KMS-11 (cell line): Measurements from ENCODE around the gene RIN3.

ENCODE experiments used
- H2AFZ ChIP-seq: fragments of 200-600 bp; sonication (generic); 2 replicates; pipeline ENCODE4 v1.6.1; 2016; ENCODE audit warnings: antibody characterized with exemption, mixed run types, low read depth
- H3K27ac ChIP-seq: fragments of 200-600 bp; sonication (generic); 2 replicates; pipeline ENCODE4 v1.6.1; 2016; ENCODE audit warnings: mild to moderate bottlenecking, mixed run types
- H3K27me3 ChIP-seq: fragments of 200-600 bp; sonication (generic); 2 replicates; pipeline ENCODE4 v1.6.1; 2017; ENCODE audit warnings: mild to moderate bottlenecking, low read depth, mixed run types, moderate library complexity; ENCODE audit not compliant: insufficient read depth
- H3K36me3 ChIP-seq: fragments of 200-600 bp; sonication (generic); 2 replicates; pipeline ENCODE4 v1.6.1; 2017; ENCODE audit warnings: mild to moderate bottlenecking, mixed run types; ENCODE audit not compliant: insufficient read depth
- H3K4me1 ChIP-seq: fragments of 200-600 bp; sonication (generic); 2 replicates; pipeline ENCODE4 v1.6.1; 2016; ENCODE audit warnings: mild to moderate bottlenecking, low read depth, mixed run types; ENCODE audit not compliant: poor library complexity, severe bottlenecking
- H3K4me2 ChIP-seq: fragments of 200-600 bp; sonication (generic); 2 replicates; pipeline ENCODE4 v1.7.0; 2016; ENCODE audit warnings: mild to moderate bottlenecking, mixed run types
- H3K4me3 ChIP-seq: fragments of 200-600 bp; sonication (generic); IDR thresholded peaks from 2 replicates; pipeline ENCODE4 v1.6.1; 2017; ENCODE audit warnings: low read depth, low read length, mixed read lengths; ENCODE audit not compliant: insufficient read depth
- H3K79me2 ChIP-seq: fragments of 200-600 bp; sonication (generic); 2 replicates; pipeline ENCODE4 v1.6.1; 2016; ENCODE audit warnings: low read depth, mixed run types; ENCODE audit not compliant: insufficient read depth
- H3K9ac ChIP-seq: fragments of 200-600 bp; sonication (generic); 2 replicates; pipeline ENCODE4 v1.6.1; 2016; ENCODE audit warnings: mild to moderate bottlenecking, mixed run types
- H4K20me1 ChIP-seq: fragments of 200-600 bp; sonication (generic); 2 replicates; pipeline ENCODE4 v1.6.1; 2016; ENCODE audit warnings: mild to moderate bottlenecking, mixed run types; ENCODE audit not compliant: insufficient read depth
- CTCF ChIP-seq: fragments of 200-600 bp; sonication (generic); conservative IDR thresholded peaks from 2 replicates; pipeline ENCODE4 v1.6.1; 2017; ENCODE audit warnings: low read depth, mild to moderate bottlenecking, antibody characterized with exemption, low read length, moderate library complexity, mixed read lengths

The RIN3 gene

GRCh38 chr14:92590176-92590575 lies 76.6 kb downstream of the RIN3 start:
- no peak overlapping the region for H3K4me3 ChIP-seq

GRCh38 chr14:92590941-92591340 lies 77.4 kb downstream of the RIN3 start:
- Histone ChIP-seq H3K4me2 (no peak overlapping the region), H3K27me3 (no peaks in the 10 kb centered on the region), H3K36me3 (no peaks in the 10 kb centered on the region), H2AFZ (no peak overlapping the region), H4K20me1 (no peaks in the 10 kb centered on the region), H3K79me2 (no peaks in the 10 kb centered on the region), H3K4me1 (peaks cover 37% of the 10 kb centered on the region), H3K27ac (no peak overlapping the region), H3K4me3 (no peak overlapping the region), H3K9ac (no peak overlapping the region)
- TF ChIP-seq CTCF, result no peak

More at GRCh38 chr14:92590176-92590575, 76.6 kb downstream of the RIN3 start:
- Histone ChIP-seq H3K4me2 (no peak overlapping the region), H3K79me2 (no peaks in the 10 kb centered on the region), H4K20me1 (no peaks in the 10 kb centered on the region), H2AFZ (no peak overlapping the region), H3K27me3 (no peaks in the 10 kb centered on the region), H3K9ac (no peak overlapping the region), H3K36me3 (no peaks in the 10 kb centered on the region), H3K4me1 (peaks cover 45% of the 10 kb centered on the region), H3K27ac (no peak overlapping the region)
- no peak for TF ChIP-seq CTCF

DNA sequence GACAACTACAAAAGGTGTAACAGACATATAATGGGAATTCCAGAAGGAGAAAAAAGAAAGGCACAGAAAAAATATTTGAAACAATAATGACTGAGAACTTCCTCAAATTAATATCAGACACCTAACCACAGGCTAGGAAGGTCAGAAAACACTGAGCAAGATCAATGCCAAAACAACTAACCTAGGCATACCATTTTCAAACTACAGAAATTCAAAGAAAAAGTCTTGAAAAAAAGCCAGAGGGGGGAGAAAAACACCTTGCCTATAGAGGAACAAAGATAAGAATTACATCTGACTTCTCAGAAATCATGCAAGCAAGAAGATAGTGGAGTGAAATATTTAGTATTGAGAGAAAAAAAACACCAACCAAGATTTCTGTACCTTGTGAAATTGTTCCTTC lies 77.8 kb downstream of the RIN3 start:
- H3K4me3 ChIP-seq, result no peak overlapping the region
- no peak for TF ChIP-seq CTCF
- H3K4me1 ChIP-seq, result peaks cover 33% of the 10 kb centered on the region
- H3K79me2 ChIP-seq, result no peaks in the 10 kb centered on the region
- H3K27ac ChIP-seq, result no peak overlapping the region
- H3K27me3 ChIP-seq, result no peaks in the 10 kb centered on the region
- no peak overlapping the region for H3K9ac ChIP-seq
- no peaks in the 10 kb centered on the region for H3K36me3 ChIP-seq
- no peaks in the 10 kb centered on the region for H4K20me1 ChIP-seq
- H2AFZ ChIP-seq, result no peak overlapping the region
- H3K4me2 ChIP-seq, result no peak overlapping the region

DNA sequence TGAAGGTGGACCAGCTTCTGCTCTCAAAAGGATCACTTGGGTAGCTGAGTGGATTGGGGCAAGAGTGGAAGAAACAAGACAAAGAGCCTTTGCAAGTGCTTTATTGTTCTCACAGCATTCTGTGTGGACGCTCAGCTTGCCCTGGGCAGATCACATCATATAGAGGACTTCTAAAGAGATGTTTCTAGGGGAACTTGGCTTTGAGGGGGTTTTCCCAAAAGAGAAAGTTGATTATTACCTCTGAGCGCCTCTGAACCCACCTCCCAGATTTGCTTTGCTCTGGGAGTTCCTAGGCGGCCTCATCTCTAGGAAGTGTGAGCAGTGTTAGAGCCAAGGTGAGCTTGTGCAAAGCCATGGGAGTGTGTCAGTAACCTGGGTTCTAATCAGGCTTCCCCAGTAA lies 81.7 kb downstream of the RIN3 start:
- Histone ChIP-seq H3K4me3 (no peak overlapping the region), H3K9ac (no peak overlapping the region), H3K4me2 (no peak overlapping the region), H4K20me1 (no peaks in the 10 kb centered on the region), H3K27me3 (no peaks in the 10 kb centered on the region), H3K4me1 (peaks cover 5% of the 10 kb centered on the region), H3K79me2 (no peaks in the 10 kb centered on the region), H3K27ac (no peak overlapping the region), H3K36me3 (no peaks in the 10 kb centered on the region), H2AFZ (no peak overlapping the region)
- no peak for TF ChIP-seq CTCF
